ENCODE measurements around the gene NETO2. TPM values are rescaled to one million over a fixed set of nuclear protein-coding genes. Genes with fewer than 3 reads are reported as not detected.

Gene NETO2
- total RNA-seq, 1 experiment from 2014 or later: 10.3 TPM

- BruUV-seq (replicated peaks): no TSS peak
- Histone ChIP-seq H3K9me2 (ENCODE audit: insufficient read depth) (no peaks in the 10 kb centered on the region), H3K27me3 (ENCODE audit: insufficient read depth, low read length) (no peaks in the 10 kb centered on the region), H3K9me3 (ENCODE audit: control insufficient read depth in 1 of 2, insufficient read depth in 1 of 2, low read depth in 1 of 2, low read length in 2 of 2) (no peaks in the 10 kb centered on the region), H4K20me1 (ENCODE audit: insufficient read depth) (no peaks in the 10 kb centered on the region), H3K79me2 (ENCODE audit: insufficient read depth, low read length) (no peaks in the 10 kb centered on the region), H3K9ac (ENCODE audit: low read length) (no peak overlapping the region), H3K27ac (ENCODE audit: low read depth, low read length) (no peak overlapping the region), H3K36me3 (ENCODE audit: control insufficient read depth in 1 of 2, insufficient read depth in 2 of 2, low read length in 2 of 2) (no peaks in the 10 kb centered on the region), H2AFZ (ENCODE audit: low read depth, low read length, poor library complexity, severe bottlenecking) (no peak overlapping the region), H3K4me2 (ENCODE audit: low read length) (no peak overlapping the region), H3K4me1 (ENCODE audit: control insufficient read depth in 1 of 2, insufficient read depth in 2 of 2, low read length in 2 of 2) (no peaks in the 10 kb centered on the region), H3K4me3 (replicated peaks in 1 of 2; ENCODE audit: low read depth in 1 of 2, low read length in 2 of 2) (no peak overlapping the region)
- POLR2A ChIA-PET: no interaction called here
- intact Hi-C loops (cut with micrococcal nuclease): no loop called here
- TF ChIP-seq CBX3 (IDR thresholded peaks at IDR 0.05; ENCODE audit: low read depth) (no peak), ZBTB33 (IDR thresholded peaks at IDR 0.05; ENCODE audit: extremely low read depth, insufficient replicate concordance, low read length) (no peak), EGR1 (IDR thresholded peaks at IDR 0.05; ENCODE audit: low read depth) (no peak), ELF1 (IDR thresholded peaks at IDR 0.05; ENCODE audit: borderline replicate concordance, low read depth) (no peak), CEBPB (IDR thresholded peaks at IDR 0.05; ENCODE audit: low read depth) (no peak), EZH2 (IDR thresholded peaks at IDR 0.05) (no peak), ZFX (IDR thresholded peaks at IDR 0.05) (no peak), RAD21 (IDR thresholded peaks at IDR 0.05; ENCODE audit: low read depth) (no peak), REST (IDR thresholded peaks at IDR 0.05; ENCODE audit: low read depth) (no peak), ZNF274 (IDR thresholded peaks at IDR 0.05; ENCODE audit: low read depth, low read length) (no peak), FOSL1 (IDR thresholded peaks at IDR 0.05; ENCODE audit: low read depth) (no peak), CTCF (IDR thresholded peaks at IDR 0.05 in 2 of 3, conservative IDR thresholded peaks at IDR 0.05 in 1 of 3; ENCODE audit: borderline replicate concordance in 1 of 3, insufficient read depth in 1 of 3, low read depth in 2 of 3, low read length in 2 of 3) (no peak), SP1 (IDR thresholded peaks at IDR 0.05; ENCODE audit: low read depth) (no peak), POLR2A (IDR thresholded peaks at IDR 0.05; ENCODE audit: borderline replicate concordance, extremely low read depth, insufficient read depth, insufficient read length) (no peak), JUND (IDR thresholded peaks at IDR 0.05) (no peak), SIN3A (IDR thresholded peaks at IDR 0.05; ENCODE audit: low read depth) (no peak), YY1 (IDR thresholded peaks at IDR 0.05; ENCODE audit: extremely low read depth, insufficient replicate concordance, low read depth, low read length) (no peak)
- ATAC-seq (no peak), DNase-seq (ENCODE audit: low read depth, low spot score) (no peak)
- RAD21 ChIA-PET (ENCODE audit: low non-redundant PET in 1 of 2, low total read pairs in 2 of 2, uncharacterized antibody in 2 of 2, unreplicated experiment in 2 of 2): no interaction called here
- CTCF ChIA-PET: interaction anchor here (1.9 kb wide), 1 partner anchor 23 kb away, joined by 7 read pairs; no protein-coding TSS in a partner anchor
These were observed 83.1 kb downstream of the NETO2 start for GRCh38 chr16:47060596-47060995.

Data from HCT116 (cell line).